ENCODE data around the gene COX5B.
A peak's percentile ranks its signal among the peaks of the same experiment; 100 is the strongest.
"Not testable (repeated sequence)": the region's sequence is repeated elsewhere in the genome, so short reads cannot be mapped to it uniquely, and the experiment has no call there.

Gene COX5B

DNA sequence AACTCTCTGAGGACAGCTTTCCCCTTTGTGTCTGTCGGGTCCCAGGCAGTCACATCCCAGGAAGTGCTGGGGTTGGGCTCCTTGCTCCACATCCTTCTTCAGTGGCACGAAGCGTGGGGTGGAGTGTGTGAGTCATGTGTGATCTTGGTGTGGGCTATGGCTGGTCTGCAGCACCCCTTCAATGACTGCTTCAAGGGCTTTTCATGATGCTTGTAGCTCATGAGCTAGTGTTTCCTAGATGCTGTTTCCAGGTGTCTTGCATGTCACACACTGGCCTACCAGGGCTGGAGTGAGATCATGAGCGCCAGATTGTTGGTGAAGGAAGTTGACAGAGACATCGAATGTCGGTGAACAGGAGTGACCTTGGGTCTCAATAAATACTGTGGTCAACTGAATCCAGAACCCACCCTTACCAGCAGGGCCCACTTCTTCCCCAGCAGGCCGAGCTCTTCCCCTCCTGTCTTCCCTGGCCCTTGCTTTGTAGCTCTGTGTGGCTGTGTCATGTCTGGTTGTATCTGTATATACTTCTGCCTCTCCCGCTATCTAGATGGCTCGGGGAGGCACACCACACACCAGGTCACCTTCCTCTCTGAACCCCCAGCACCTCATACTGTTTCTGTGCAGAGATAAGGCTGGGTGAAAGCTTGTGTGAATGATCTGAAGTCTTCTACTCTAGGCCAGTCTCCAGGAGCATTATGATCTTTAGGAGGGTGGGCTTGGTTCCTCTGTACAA lies 27.5 kb downstream of the COX5B start:
- DNase-seq = no peak

DNA sequence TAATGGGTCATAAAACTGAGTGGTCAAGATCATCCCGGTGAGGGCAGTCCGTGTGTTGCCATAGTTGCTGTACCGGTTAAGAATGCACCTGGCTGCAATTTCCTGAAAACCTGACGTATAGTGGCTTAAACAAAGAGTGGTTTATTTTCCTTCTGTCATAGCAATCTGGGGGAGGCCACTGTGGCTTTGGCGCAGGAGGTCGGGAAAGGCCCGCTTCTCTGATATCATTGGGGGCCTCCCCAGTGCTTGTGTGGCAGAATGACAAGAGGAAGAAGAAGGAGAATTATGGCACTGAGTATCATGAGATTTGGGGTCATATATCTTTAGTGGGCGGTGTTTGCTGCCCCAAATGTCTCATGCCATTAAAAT lies 28.0 kb downstream of the COX5B start:
- DNase-seq = no peak

DNA sequence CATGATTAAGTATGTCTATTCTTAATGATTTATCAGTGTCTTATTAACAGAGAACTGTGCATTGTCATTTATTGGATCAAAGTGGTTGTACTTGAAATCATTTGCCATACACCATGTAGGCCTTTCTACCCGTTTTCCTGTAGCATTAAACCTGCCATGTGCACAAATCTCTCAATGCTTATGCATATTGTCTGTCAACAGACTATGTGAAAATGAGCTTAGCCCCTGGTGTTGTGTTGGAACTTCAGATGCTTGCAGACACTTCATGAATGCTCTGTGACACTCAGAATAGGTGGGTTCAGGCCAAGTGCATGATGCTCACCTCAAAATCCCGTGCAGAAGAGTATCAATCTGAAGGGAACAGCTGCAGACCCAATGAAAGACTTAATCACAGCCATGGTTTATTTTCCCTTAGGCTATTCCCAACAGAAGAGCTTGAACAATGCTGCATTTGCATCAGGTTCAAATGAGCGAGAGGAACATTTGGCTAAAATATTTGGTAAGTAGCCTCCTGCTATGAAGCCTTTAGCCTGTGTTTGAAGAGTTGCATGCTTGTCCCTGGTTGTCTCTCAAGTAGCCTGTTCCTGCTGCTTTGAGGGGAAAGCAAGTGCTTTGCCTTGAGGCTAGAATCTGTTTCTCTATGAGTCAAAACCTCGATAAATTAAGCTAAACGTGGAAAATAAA lies 29.7 kb downstream of the COX5B start:
- DNase-seq = no peak

DNA sequence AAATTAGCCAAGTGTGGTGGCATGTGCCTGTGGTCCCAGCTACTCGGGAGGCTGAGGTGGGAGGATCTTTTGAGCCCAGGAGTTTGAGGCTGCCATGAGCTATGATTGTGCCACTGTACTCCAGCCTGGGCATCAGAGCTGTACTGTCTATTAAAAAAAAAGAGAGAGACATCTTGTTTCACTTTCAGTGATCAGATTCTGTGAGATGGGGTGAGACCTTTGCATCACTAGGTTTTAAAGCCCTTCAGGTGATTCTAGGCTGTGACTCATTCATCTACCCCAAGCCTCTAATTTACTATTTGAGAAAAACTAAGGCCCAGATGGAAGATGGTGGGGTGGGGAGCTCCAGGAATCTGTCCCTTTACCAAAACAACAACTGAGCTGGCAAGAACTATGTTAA lies 30.8 kb downstream of the COX5B start:
- no peak for DNase-seq

DNA sequence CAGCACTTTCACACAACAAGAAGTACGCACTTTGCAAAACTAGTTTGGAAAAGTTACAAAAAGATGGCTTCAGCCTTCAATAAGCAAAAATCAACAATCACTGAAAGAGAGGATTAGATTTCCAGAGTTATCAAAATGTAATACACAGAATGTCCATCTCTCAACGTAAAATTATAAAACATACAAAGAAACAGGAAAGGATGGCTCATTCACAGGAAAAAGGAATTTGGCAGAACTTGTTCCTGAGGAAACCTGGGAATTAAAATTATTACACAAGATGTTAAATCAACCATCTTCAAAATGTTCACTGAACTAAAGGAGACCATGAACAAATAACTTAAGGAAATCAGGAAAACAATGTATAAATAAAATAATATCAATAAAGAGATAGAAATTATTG lies 31.6 kb downstream of the COX5B start:
- no peak for DNase-seq

DNA sequence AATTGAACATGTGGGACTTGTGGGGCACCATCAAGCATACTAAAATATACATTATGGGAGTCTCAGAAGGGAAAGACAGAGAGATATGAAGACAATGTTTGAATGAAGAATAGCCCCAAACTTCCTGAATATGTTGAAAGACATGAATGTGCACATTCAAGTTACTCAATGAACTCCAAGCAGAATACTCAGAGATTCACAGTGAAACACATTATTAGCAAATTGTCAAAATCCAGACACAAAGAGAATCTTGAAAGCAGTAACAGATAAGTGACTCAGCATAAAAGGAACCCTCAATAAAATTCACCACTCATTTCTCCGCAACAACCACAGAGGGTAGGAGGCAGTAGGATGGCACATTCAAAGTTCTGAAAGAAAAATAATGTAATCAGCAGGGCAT lies 32.4 kb downstream of the COX5B start:
- DNase-seq = no peak

DNA sequence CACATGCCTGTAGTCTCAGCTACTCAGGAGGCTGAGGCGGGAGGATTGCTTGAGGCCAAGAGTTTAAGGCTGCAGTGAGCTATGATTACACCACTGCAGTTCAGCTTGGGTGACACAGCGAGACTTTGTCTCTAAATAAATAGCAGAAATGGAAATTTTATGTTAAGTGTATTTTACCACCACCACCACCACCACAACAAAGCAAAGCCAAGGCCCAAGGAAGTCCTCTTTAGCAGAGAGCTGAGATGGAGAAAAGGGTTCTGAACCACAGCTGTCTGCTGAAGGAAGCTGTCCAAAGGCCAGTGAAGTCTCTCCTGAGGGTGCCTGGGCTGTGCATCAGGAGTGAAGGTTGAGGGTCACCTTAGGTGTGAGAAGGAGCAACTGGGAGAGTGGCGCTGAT lies 41.4 kb downstream of the COX5B start:
- not testable (repeated sequence) for DNase-seq

DNA sequence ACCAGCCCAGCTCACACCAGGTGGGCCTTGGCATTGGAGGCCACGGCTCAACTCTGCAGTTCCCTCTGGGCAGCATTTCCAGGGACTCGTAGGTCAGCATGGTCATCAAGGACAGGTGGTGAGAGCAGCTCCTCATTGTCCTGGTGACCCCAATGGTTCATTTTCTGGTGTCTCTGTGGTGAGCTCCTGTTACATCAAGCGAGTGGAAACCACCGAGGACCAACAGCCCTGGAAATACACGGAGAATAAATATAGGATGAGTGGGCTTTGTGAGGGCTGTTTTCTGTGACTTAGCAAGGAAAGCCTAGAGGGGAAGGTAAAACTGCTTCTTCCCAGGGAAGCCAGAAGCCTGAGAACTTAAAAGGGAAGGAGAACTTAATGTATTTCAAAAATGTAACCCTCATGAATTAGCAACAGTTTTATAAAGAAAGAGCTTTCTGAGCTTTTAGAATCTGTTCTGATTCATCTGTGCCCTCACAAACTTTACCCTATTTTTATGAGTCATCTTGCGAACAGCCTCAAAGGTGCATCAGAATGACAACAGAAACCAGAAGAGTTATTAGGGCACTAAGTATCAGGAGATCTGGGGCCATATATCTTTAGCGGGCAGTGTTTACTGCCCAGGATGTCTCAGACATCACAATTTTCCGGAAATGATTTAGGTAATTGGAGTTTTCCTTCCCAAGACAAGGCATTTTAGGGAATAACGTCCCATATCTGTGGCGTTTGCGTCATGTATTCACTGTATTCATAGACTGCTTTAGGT lies 42.4 kb downstream of the COX5B start:
- no peak for DNase-seq

DNA sequence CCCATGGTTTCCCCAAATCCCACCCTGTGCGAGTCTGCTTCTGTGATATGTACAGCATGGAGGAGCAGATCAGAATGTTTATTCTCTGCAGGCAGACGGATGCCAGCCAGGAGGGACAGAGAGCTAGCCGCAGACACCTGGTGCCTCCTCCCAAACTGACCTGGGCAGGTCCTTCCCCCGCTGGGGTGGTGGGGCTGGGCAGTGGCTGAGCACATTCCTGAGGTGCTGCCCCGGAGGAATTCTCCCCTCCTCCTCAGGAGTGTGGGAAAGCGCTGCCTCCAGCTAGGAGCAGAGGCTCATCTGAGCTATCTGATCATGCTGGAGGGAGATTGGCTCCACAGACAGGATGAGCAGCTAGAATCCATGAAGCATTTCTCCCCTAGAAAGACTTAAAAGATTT lies 45.3 kb downstream of the COX5B start:
- no peak for DNase-seq

DNA sequence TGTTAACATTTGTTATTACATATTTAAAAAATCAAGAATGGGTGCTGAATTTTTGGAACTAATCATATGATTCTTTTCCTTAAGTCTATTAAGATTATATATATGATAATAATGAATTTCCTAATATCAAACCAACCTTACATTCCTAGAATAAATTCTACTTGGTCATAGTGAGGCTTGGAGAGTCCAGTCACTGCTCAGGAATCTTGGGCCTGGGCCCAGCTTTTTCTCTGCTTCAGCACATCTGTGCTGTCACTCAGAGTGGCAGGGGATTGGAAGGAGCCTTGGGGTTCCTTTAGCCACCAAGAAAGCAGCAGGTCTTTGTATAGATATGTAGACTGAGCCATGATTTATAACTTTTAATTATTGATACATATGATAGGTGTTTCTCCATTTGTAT lies 47.6 kb downstream of the COX5B start:
- DNase-seq = no peak

DNA sequence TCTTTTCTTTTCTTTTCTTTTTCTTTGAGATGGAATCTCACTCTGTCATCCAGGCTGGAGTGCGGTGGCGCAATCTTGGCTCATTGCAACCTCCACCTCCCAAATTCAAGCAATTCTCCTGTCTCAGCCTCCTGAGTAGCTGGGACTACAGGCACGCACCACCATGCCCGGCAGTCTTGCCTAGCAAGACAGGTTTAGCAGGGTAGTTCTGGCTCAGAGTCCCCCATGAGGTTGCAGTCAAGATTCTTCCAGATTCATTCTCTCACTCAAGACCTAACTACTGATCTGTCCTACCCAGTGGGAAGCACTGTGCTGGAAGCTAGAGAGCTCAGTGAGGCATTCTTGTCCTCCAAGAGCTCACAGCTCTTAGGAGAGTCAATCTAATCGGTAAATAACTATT lies 49.9 kb downstream of the COX5B start:
- no peak for DNase-seq

DNA sequence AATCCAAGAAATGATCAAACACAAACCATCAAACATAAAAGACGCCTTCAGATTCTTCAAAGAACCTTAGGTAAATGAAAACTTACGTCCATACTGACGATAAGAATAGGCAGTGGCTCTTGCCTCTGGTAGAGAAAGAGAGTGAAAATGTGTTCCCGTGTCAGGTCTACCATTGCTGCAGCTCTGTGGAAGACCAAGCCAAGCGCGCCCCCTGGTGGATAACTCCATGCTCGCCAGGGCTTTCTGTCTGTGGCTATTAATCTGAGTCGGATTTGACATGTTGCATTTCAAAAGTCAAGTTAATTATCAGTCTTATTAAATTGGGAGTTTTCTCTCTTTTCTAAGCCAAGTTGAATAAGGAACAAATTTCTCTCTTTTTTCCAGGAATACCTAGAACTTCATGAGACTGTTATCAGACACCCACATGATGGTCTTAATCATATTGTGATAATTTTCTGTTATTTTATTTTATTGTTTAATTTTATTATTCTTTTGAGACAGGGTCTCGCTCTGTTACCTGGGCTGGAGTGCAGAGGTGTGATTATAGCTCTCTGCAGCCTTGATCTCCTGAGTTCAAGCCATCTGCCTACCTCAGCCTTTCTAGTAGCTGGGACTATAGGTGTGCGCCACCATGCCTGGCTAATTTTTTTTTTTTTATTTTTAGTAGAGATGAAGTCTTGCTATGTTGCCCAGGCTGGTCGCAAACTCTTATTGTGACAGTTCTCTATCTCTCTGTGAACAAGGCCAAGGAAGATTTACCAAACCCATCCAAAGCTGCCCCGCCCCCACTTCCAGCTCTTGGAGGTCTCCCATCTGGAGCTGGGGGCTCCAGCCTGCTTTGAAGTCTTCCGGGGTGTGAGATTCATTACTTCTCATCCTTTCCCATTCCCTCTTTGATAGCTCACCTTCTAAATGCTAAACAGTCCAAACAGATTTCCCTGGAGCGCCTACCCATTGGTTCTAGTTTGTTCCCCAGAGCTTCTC lies 51.7 kb downstream of the COX5B start:
- DNase-seq = peak; percentile 16 to 96 (median 77)
